22Rv1 (cell line): ENCODE data around the gene RAD52.

ENCODE experiments used
- CTCF ChIP-seq: fragments of 450-650 bp; IDR thresholded peaks from 2 replicates; pipeline ENCODE4 v1.5.1; 2017; ENCODE audit warnings: mild to moderate bottlenecking
- ZFX ChIP-seq: fragments of 450-650 bp; IDR thresholded peaks from 2 replicates; pipeline ENCODE4 v1.6.1; 2017; ENCODE audit warnings: antibody characterized with exemption, borderline replicate concordance

GRCh38 chr12:903055-903454 lies 46.4 kb downstream of the RAD52 start:
- TF ChIP-seq CTCF (no peak), ZFX (no peak)
